CD4-positive, alpha-beta memory T cell (primary cell): ENCODE results near the gene HCK. TPM values are rescaled to one million over a fixed set of nuclear protein-coding genes. Genes with fewer than 3 reads are reported as not detected.
A peak's percentile ranks its signal among the peaks of the same experiment; 100 is the strongest.
"Not testable (repeated sequence)": the region's sequence is repeated elsewhere in the genome, so short reads cannot be mapped to it uniquely, and the experiment has no call there.

Experiments used
- CTCF ChIA-PET: fragments of 350-600 bp; sonication (Branson Sonifier 250); formaldehyde crosslinking; loops from one replicate; lab custom pipeline; 2021; ENCODE audit warnings: inconsistent platforms; ENCODE audit not compliant: partially characterized antibody; lab: Charles Lee
- POLR2A ChIA-PET: fragments of 350-600 bp; sonication (Branson Sonifier 250); formaldehyde crosslinking; loops from one replicate; lab custom pipeline; 2021; ENCODE audit not compliant: partially characterized antibody; lab: Charles Lee
- DNase-seq, 5 donors: peaks; one replicate each; pipeline versions ENCODE4 v3.0.0 to v3.0.0-alpha.2; 2020 to 2022; ENCODE audit warnings: mixed read lengths in 1 of 5
- H3K27ac ChIP-seq: one replicate; pipeline ENCODE4 v1.7.0; 2013; ENCODE audit warnings: low read depth, low read length
- H3K27me3 ChIP-seq: 2 replicates; pipeline ENCODE4 v1.7.0; 2013; ENCODE audit warnings: mild to moderate bottlenecking, low read length, moderate library complexity; ENCODE audit not compliant: insufficient read depth
- H3K36me3 ChIP-seq: 2 replicates; pipeline ENCODE4 v1.7.0; 2013; ENCODE audit warnings: mild to moderate bottlenecking, low read length, moderate library complexity; ENCODE audit not compliant: insufficient read depth
- H3K4me1 ChIP-seq: 2 replicates; pipeline ENCODE4 v1.7.0; 2013; ENCODE audit warnings: mild to moderate bottlenecking, low read length, moderate library complexity; ENCODE audit not compliant: insufficient read depth
- H3K4me3 ChIP-seq, 2 donors: one replicate each; pipeline ENCODE4 v1.7.0; 2013; ENCODE audit warnings: low read length in 2 of 2, mild to moderate bottlenecking in 1 of 2
- H3K9me3 ChIP-seq, 2 donors: one replicate each; pipeline ENCODE4 v1.7.0; 2013; ENCODE audit warnings: low read length in 2 of 2, control low read depth in 1 of 2; ENCODE audit not compliant: control insufficient read depth in 1 of 2
- H3K27ac Mint-ChIP-seq, 7 donors: one replicate each; pipeline ENCODE4 v1.8.0; 2020 to 2021; ENCODE audit warnings: mixed read lengths in 7 of 7, mild to moderate bottlenecking in 6 of 7, inconsistent platforms in 3 of 7, moderate library complexity in 3 of 7
- H3K27me3 Mint-ChIP-seq, 2 donors: one replicate each; pipeline ENCODE4 v1.8.0; 2020 to 2021; ENCODE audit warnings: mixed read lengths in 2 of 2
- H3K36me3 Mint-ChIP-seq, 2 donors: one replicate each; pipeline ENCODE4 v1.8.0; 2020 to 2021; ENCODE audit warnings: mixed read lengths in 2 of 2, inconsistent platforms in 1 of 2, mild to moderate bottlenecking in 1 of 2
- H3K4me1 Mint-ChIP-seq, 4 donors: one replicate each; pipeline ENCODE4 v1.8.0; 2020 to 2021; ENCODE audit warnings: mixed read lengths in 4 of 4, mild to moderate bottlenecking in 1 of 4
- H3K4me3 Mint-ChIP-seq, 8 donors: one replicate each; pipeline ENCODE4 v1.8.0; 2020 to 2021; ENCODE audit warnings: mixed read lengths in 8 of 8, mild to moderate bottlenecking in 7 of 8, moderate library complexity in 6 of 8, inconsistent platforms in 3 of 8
- H3K9me3 Mint-ChIP-seq, 8 donors: one replicate each; pipeline ENCODE4 v1.8.0; 2020 to 2021; ENCODE audit warnings: mixed read lengths in 8 of 8, mild to moderate bottlenecking in 5 of 8, inconsistent platforms in 3 of 8, moderate library complexity in 1 of 8
- intact Hi-C: fragments of 100-400 bp; cut with micrococcal nuclease; formaldehyde crosslinking; loops from one replicate; pipeline ENCODE4 v1.15.1; 2023
- polyA plus RNA-seq, 2 donors: library from polyadenylated mRNA; unstranded; fragments of 300-500 nt; fragmentation: Illumina TruSeq; gene quantifications; one replicate each; pipeline ENCODE4 v1.2.3, GENCODE V29; 2021
- total RNA-seq, 2 experiments: library from RNA; stranded (reverse); gene quantifications; one replicate each; pipeline ENCODE4 v1.2.3, GENCODE V29; 2021

HCK gene
- total and polyA plus RNA-seq, 4 experiments from 2014 or later: 0.09 to 1.3 (median 0.75) TPM

GRCh38 chr20:32111753-32112152, 59.7 kb downstream of the HCK start:
- H3K27ac Mint-ChIP-seq: peak overlapping the region in 5 of 7 donors; percentile 5 to 96 (median 79)
- Histone ChIP-seq H3K9me3 (no peaks in the 10 kb centered on the region), H3K27ac (no peak overlapping the region), H3K36me3 (no peaks in the 10 kb centered on the region), H3K4me3 (no peak overlapping the region), H3K27me3 (no peaks in the 10 kb centered on the region), H3K4me1 (peaks cover 39% of the 10 kb centered on the region)
- no peak for DNase-seq
- H3K36me3 Mint-ChIP-seq: peaks cover 5 to 23% of the 10 kb centered on the region in 2 donors
- no peaks in the 10 kb centered on the region for H3K9me3 Mint-ChIP-seq
- intact Hi-C loops: no loop called here
- H3K4me1 Mint-ChIP-seq: peaks cover 36 to 63% (median 51%) of the 10 kb centered on the region in 4 donors
- peak overlapping the region in 6 of 8 donors; percentile 0 to 71 (median 50) for H3K4me3 Mint-ChIP-seq
- ChIA-PET CTCF (no interaction called here), POLR2A (no interaction called here)
- no peaks in the 10 kb centered on the region for H3K27me3 Mint-ChIP-seq

GRCh38 chr20:32112841-32113240, 60.8 kb downstream of the HCK start:
- H3K27ac Mint-ChIP-seq: peak overlapping the region in 5 of 7 donors; percentile 1 to 71 (median 22)
- H3K4me3 Mint-ChIP-seq: peak overlapping the region in 4 of 8 donors; percentile 22 to 43 (median 36)
- intact Hi-C loops: no loop called here
- H3K9me3 ChIP-seq: no peaks in the 10 kb centered on the region
- no peaks in the 10 kb centered on the region for H3K27me3 ChIP-seq
- peaks cover 40 to 73% (median 59%) of the 10 kb centered on the region in 4 donors for H3K4me1 Mint-ChIP-seq
- ChIA-PET POLR2A (no interaction called here), CTCF (no interaction called here)
- H3K9me3 Mint-ChIP-seq: no peaks in the 10 kb centered on the region
- peaks cover 48% of the 10 kb centered on the region for H3K4me1 ChIP-seq
- DNase-seq: no peak
- no peak overlapping the region for H3K27ac ChIP-seq
- H3K36me3 ChIP-seq: no peaks in the 10 kb centered on the region
- H3K27me3 Mint-ChIP-seq: no peaks in the 10 kb centered on the region
- H3K4me3 ChIP-seq: no peak overlapping the region
- peaks cover 5 to 23% of the 10 kb centered on the region in 2 donors for H3K36me3 Mint-ChIP-seq

GRCh38 chr20:32113591-32114260, 61.7 kb downstream of the HCK start:
- Mint-ChIP-seq H3K9me3 (no peaks in the 10 kb centered on the region), H3K4me3 (peak overlapping the region in 1 of 8 donors; percentile 1), H3K36me3 (peaks cover 5 to 25% of the 10 kb centered on the region in 2 donors), H3K27me3 (no peaks in the 10 kb centered on the region), H3K4me1 (peaks cover 43 to 73% (median 60%) of the 10 kb centered on the region in 4 donors), H3K27ac (peak overlapping the region in 3 of 7 donors; percentile 15 to 22 (median 17))
- intact Hi-C loops: no loop called here
- Histone ChIP-seq H3K4me3 (no peak overlapping the region), H3K4me1 (peaks cover 48% of the 10 kb centered on the region), H3K27ac (no peak overlapping the region), H3K27me3 (no peaks in the 10 kb centered on the region), H3K9me3 (no peaks in the 10 kb centered on the region), H3K36me3 (no peaks in the 10 kb centered on the region)
- CTCF ChIA-PET: no interaction called here
- no peak for DNase-seq
- POLR2A ChIA-PET: no interaction called here

GRCh38 chr20:32114305-32114960, 62.4 kb downstream of the HCK start:
- Mint-ChIP-seq H3K36me3 (peaks cover 5 to 22% of the 10 kb centered on the region in 2 donors), H3K27me3 (no peaks in the 10 kb centered on the region), H3K4me3 (no peak overlapping the region), H3K9me3 (no peaks in the 10 kb centered on the region), H3K27ac (peak overlapping the region in 2 of 7 donors; percentile 32 to 48), H3K4me1 (peaks cover 43 to 73% (median 60%) of the 10 kb centered on the region in 4 donors)
- Histone ChIP-seq H3K9me3 (no peaks in the 10 kb centered on the region), H3K4me1 (peaks cover 48% of the 10 kb centered on the region), H3K36me3 (no peaks in the 10 kb centered on the region), H3K4me3 (no peak overlapping the region), H3K27me3 (no peaks in the 10 kb centered on the region), H3K27ac (no peak overlapping the region)
- intact Hi-C loops: no loop called here
- ChIA-PET POLR2A (no interaction called here), CTCF (no interaction called here)
- no peak for DNase-seq

- no peaks in the 10 kb centered on the region for H3K27me3 Mint-ChIP-seq
- Histone ChIP-seq H3K9me3 (no peaks in the 10 kb centered on the region), H3K27ac (no peak overlapping the region), H3K27me3 (no peaks in the 10 kb centered on the region), H3K4me3 (no peak overlapping the region), H3K4me1 (peaks cover 44% of the 10 kb centered on the region), H3K36me3 (no peaks in the 10 kb centered on the region)
- intact Hi-C loops: no loop called here
- CTCF ChIA-PET: no interaction called here
- peak overlapping the region in 3 of 7 donors; percentile 48 to 72 (median 61) for H3K27ac Mint-ChIP-seq
- no peak for DNase-seq
- H3K4me3 Mint-ChIP-seq: no peak overlapping the region
- H3K9me3 Mint-ChIP-seq: no peaks in the 10 kb centered on the region
- H3K36me3 Mint-ChIP-seq: peaks cover 5 to 16% of the 10 kb centered on the region in 2 donors
- peaks cover 40 to 67% (median 55%) of the 10 kb centered on the region in 4 donors for H3K4me1 Mint-ChIP-seq
- POLR2A ChIA-PET: no interaction called here
Measured at GRCh38 chr20:32115211-32115767, 63.2 kb downstream of the HCK start.

- Mint-ChIP-seq H3K4me3 (no peak overlapping the region), H3K27me3 (no peaks in the 10 kb centered on the region), H3K36me3 (peaks cover 5 to 16% of the 10 kb centered on the region in 2 donors), H3K27ac (peak overlapping the region in 2 of 7 donors; percentile 31 to 74), H3K9me3 (no peaks in the 10 kb centered on the region), H3K4me1 (peaks cover 39 to 63% (median 49%) of the 10 kb centered on the region in 4 donors)
- Histone ChIP-seq H3K36me3 (no peaks in the 10 kb centered on the region), H3K4me3 (no peak overlapping the region), H3K27me3 (no peaks in the 10 kb centered on the region), H3K9me3 (no peaks in the 10 kb centered on the region), H3K4me1 (peaks cover 36% of the 10 kb centered on the region), H3K27ac (no peak overlapping the region)
- intact Hi-C loops: no loop called here
- DNase-seq: no peak
- CTCF ChIA-PET: interaction anchor here (0.8 to 1.6 kb wide), 2 partner anchors 24 to 660 kb away, joined by 3 to 4 read pairs; no protein-coding TSS in a partner anchor
- POLR2A ChIA-PET: no interaction called here
Measured at GRCh38 chr20:32116079-32116521, 64.1 kb downstream of the HCK start.

GRCh38 chr20:32116796-32117195, 64.8 kb downstream of the HCK start:
- intact Hi-C loops, H3K27ac ChIP-seq, H3K4me3 Mint-ChIP-seq, H3K27me3 Mint-ChIP-seq, H3K4me3 ChIP-seq, H3K27ac Mint-ChIP-seq, POLR2A ChIA-PET, H3K36me3 ChIP-seq, DNase-seq, H3K9me3 Mint-ChIP-seq, H3K27me3 ChIP-seq, H3K9me3 ChIP-seq: not testable (repeated sequence)
- H3K4me1 ChIP-seq: peaks cover 31% of the 10 kb centered on the region
- Mint-ChIP-seq H3K36me3 (peaks cover 5 to 12% of the 10 kb centered on the region in 2 donors), H3K4me1 (peaks cover 34 to 56% (median 43%) of the 10 kb centered on the region in 4 donors)
- CTCF ChIA-PET: interaction anchor here (0.8 to 1.6 kb wide), 2 partner anchors 25 to 659 kb away, joined by 3 to 4 read pairs; no protein-coding TSS in a partner anchor
